ENCODE data around the gene HIVEP1.
A peak's percentile ranks its signal among the peaks of the same experiment; 100 is the strongest.

Gene HIVEP1

GRCh38 chr6:12017876-12018401, 5.8 kb downstream of the HIVEP1 start:
- TF ChIP-seq ZNF202 (tag by site-specific recombination; IDR thresholded peaks at IDR 0.05; ENCODE audit: borderline replicate concordance) (0 out of 2 replicates have a peak, but pooled peaks have one; percentile 32), ZNF121 (tag by site-specific recombination; IDR thresholded peaks at IDR 0.05) (no peak), ZNF404 (tag by site-specific recombination; IDR thresholded peaks at IDR 0.05) (no peak), OVOL3 (tag by site-specific recombination; IDR thresholded peaks at IDR 0.05) (no peak), KLF1 (tag by site-specific recombination; IDR thresholded peaks at IDR 0.05) (no peak)
- Histone ChIP-seq H3K4me1 (ENCODE audit: control insufficient read depth, insufficient read depth, low read length) (no peaks in the 10 kb centered on the region), H3K27ac (ENCODE audit: extremely low read depth, low read depth, low read length) (no peak overlapping the region), H3K4me3 (ENCODE audit: low read depth, low read length) (no peak overlapping the region), H3K9me3 (ENCODE audit: control insufficient read depth, insufficient read depth, low read depth, low read length) (no peaks in the 10 kb centered on the region), H3K36me3 (ENCODE audit: control insufficient read depth in 2 of 2, insufficient read depth in 1 of 2, low read length in 2 of 2) (peaks cover 4 to 45% of the 10 kb centered on the region in 2 experiments)
- ChIA-PET CTCF (interaction anchor here (0.7 kb wide), 1 partner anchor 1768 kb away, joined by 3 read pairs; no protein-coding TSS in a partner anchor), POLR2A (no interaction called here)

GRCh38 chr6:12020187-12020791, 8.2 kb downstream of the HIVEP1 start:
- no peak overlapping the region for H3K27ac ChIP-seq (ENCODE audit: extremely low read depth, low read depth, low read length)
- no peak for TF ChIP-seq ZNF404 (tag by site-specific recombination; IDR thresholded peaks at IDR 0.05)
- TF ChIP-seq ZFP69B (tag by site-specific recombination; IDR thresholded peaks at IDR 0.05), result no peak
- no peak for TF ChIP-seq ZNF701 (tag by site-specific recombination; IDR thresholded peaks at IDR 0.05)
- no peak for TF ChIP-seq ZNF416 (tag by site-specific recombination; IDR thresholded peaks at IDR 0.05)
- TF ChIP-seq ZNF366 (tag by site-specific recombination; conservative IDR thresholded peaks at IDR 0.05), result no peak
- no peak for TF ChIP-seq ZNF391 (tag by site-specific recombination; IDR thresholded peaks at IDR 0.05; ENCODE audit: borderline replicate concordance, low read depth)
- no peak for TF ChIP-seq ZNF223 (tag by site-specific recombination; IDR thresholded peaks at IDR 0.05)
- no peak for TF ChIP-seq TCF7L2 (IDR thresholded peaks at IDR 0.05; ENCODE audit: borderline replicate concordance, low read depth, low read length)
- no peak for TF ChIP-seq GLI4 (tag by site-specific recombination; IDR thresholded peaks at IDR 0.05)
- TF ChIP-seq ZBTB6 (tag by site-specific recombination; IDR thresholded peaks at IDR 0.05), result no peak
- TF ChIP-seq PBX3 (CRISPR knock-in tag; IDR thresholded peaks at IDR 0.05), result no peak
- TF ChIP-seq ZNF239 (tag by site-specific recombination; IDR thresholded peaks at IDR 0.05), result no peak
- TF ChIP-seq ZNF221 (tag by site-specific recombination; IDR thresholded peaks at IDR 0.05; ENCODE audit: borderline replicate concordance), result no peak
- no peak for TF ChIP-seq ZNF626 (tag by site-specific recombination; IDR thresholded peaks at IDR 0.05)
- no peak for TF ChIP-seq SETDB1 (IDR thresholded peaks at IDR 0.05; ENCODE audit: insufficient read length, low read length)
- TF ChIP-seq ZNF555 (tag by site-specific recombination; conservative IDR thresholded peaks at IDR 0.05), result no peak
- TF ChIP-seq INSM2 (tag by site-specific recombination; IDR thresholded peaks at IDR 0.05), result no peak
- no peak for TF ChIP-seq RBAK (tag by site-specific recombination; IDR thresholded peaks at IDR 0.05)
- H3K36me3 ChIP-seq (ENCODE audit: control insufficient read depth in 2 of 2, insufficient read depth in 1 of 2, low read length in 2 of 2), result peaks cover 4 to 45% of the 10 kb centered on the region in 2 experiments
- no peaks in the 10 kb centered on the region for H3K4me1 ChIP-seq (ENCODE audit: control insufficient read depth, insufficient read depth, low read length)
- CTCF ChIA-PET, result no interaction called here
- no peaks in the 10 kb centered on the region for H3K9me3 ChIP-seq (ENCODE audit: control insufficient read depth, insufficient read depth, low read depth, low read length)
- H3K4me3 ChIP-seq (ENCODE audit: low read depth, low read length), result no peak overlapping the region
- POLR2A ChIA-PET, result interaction anchor here (0.8 kb wide), 1 partner anchor 183 kb away, joined by 4 read pairs; no protein-coding TSS in a partner anchor

All from HEK293 (cell line).